GM12875 (cell line): ENCODE measurements around the gene OXER1.

Experiments used
- H3K4me3 ChIP-seq: one replicate; pipeline ENCODE4 v1.5.1; 2011; ENCODE audit warnings: low read depth, low read length, control low read depth
- TF ChIP-seq, protein P1 (sequence below): IDR thresholded peaks from 2 replicates; pipeline ENCODE4 v1.5.1; 2011; ENCODE audit warnings: low read depth, mild to moderate bottlenecking, control low read depth, inconsistent platforms, low read length, moderate library complexity, borderline replicate concordance; ENCODE audit not compliant: insufficient read depth

OXER1 gene

GRCh38 chr2:42756966-42757513, 6.9 kb downstream of the OXER1 start:
- H3K4me3 ChIP-seq = no peak overlapping the region
- TF ChIP-seq, protein P1, sequence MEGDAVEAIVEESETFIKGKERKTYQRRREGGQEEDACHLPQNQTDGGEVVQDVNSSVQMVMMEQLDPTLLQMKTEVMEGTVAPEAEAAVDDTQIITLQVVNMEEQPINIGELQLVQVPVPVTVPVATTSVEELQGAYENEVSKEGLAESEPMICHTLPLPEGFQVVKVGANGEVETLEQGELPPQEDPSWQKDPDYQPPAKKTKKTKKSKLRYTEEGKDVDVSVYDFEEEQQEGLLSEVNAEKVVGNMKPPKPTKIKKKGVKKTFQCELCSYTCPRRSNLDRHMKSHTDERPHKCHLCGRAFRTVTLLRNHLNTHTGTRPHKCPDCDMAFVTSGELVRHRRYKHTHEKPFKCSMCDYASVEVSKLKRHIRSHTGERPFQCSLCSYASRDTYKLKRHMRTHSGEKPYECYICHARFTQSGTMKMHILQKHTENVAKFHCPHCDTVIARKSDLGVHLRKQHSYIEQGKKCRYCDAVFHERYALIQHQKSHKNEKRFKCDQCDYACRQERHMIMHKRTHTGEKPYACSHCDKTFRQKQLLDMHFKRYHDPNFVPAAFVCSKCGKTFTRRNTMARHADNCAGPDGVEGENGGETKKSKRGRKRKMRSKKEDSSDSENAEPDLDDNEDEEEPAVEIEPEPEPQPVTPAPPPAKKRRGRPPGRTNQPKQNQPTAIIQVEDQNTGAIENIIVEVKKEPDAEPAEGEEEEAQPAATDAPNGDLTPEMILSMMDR = no peak

DNA sequence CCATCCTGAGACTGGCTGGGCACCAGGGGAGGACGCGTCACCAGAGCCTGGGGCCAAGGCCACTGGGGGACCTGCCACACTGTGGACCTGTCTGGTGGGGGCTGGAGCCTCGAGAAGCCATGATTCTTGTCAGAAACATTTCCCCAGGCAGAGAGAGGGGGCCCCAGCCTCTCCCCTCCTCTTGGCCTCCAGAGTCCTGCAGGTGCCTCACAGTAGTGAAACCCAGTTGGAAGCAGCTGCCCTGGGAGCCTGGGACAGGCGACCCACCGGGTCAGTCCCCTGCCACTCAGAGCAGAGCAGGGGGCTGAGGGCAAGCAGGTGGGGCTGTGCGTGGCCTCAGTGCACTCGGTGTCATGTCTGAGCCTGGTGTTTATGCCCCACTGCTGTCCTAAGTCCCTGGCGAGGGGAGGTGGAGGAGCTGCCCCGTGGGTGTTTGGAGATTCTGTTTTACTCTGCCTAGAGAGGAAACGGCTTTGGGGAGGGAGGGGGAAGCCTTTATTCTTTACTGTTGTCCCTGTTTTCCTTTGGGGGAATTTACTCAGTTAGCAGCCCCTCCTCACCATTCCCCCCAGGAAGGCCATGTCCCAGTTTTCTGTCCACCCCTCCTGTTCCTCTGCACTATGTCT, 7.7 kb downstream of the OXER1 start:
- no peak overlapping the region for H3K4me3 ChIP-seq
- TF ChIP-seq, protein P1 = no peak

- TF ChIP-seq, protein P1 = no peak
- no peak overlapping the region for H3K4me3 ChIP-seq
Observed at GRCh38 chr2:42755191-42755880, 8.6 kb downstream of the OXER1 start.

DNA sequence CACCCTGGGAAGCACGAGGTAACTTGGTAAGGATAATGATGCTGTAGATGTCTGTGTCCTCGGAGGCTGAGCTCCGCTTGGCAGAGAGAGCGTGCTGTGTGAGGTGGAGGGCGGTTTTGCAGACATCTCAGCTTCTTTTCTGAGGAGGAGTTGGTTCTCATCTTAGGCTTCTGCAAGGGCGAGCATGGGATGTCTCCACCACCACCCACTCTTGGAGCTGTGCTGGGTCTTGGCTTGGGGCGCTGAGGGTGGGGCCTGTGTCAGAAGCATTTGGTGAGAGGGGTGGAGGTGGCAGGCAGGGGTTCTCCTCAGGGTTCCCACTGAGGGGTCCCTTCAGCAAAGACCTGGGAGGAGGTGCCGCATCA, 9.2 kb downstream of the OXER1 start:
- TF ChIP-seq, protein P1 = no peak
- no peak overlapping the region for H3K4me3 ChIP-seq

GRCh38 chr2:42754021-42754775, 9.7 kb downstream of the OXER1 start:
- H3K4me3 ChIP-seq = no peak overlapping the region
- TF ChIP-seq, protein P1 = no peak

GRCh38 chr2:42752816-42753813, 10.8 kb downstream of the OXER1 start:
- TF ChIP-seq, protein P1 = no peak
- H3K4me3 ChIP-seq = no peak overlapping the region
